ENCODE data around the gene FADS2. TPM values are rescaled to one million over a fixed set of nuclear protein-coding genes. Genes with fewer than 3 reads are reported as not detected.

Gene FADS2
- total and polyA plus RNA-seq, 10 of the 15 experiments (the other 5 are each of a cell fraction or from before 2014, with no cell fraction given), result 3.3 to 313 (median 149) TPM

GRCh38 chr11:61837411-61838005 is 9.4 kb downstream of the FADS2 start (continued):
- TF ChIP-seq MYC (IDR thresholded peaks at IDR 0.05; ENCODE audit: insufficient read depth, insufficient read length, insufficient replicate concordance, low read length, severe bottlenecking), result no peak

GRCh38 chr11:61838501-61838900 is 10.4 kb downstream of the FADS2 start:
- TF ChIP-seq MXI1 (IDR thresholded peaks at IDR 0.05; ENCODE audit: low read depth, low read length) (no peak), ZBTB40 (IDR thresholded peaks at IDR 0.05; ENCODE audit: borderline replicate concordance) (no peak), RAD51 (IDR thresholded peaks at IDR 0.05) (no peak), MTA3 (IDR thresholded peaks at IDR 0.05; ENCODE audit: borderline replicate concordance, low read length) (no peak), SRF (IDR thresholded peaks at IDR 0.05; ENCODE audit: low read depth in 2 of 2, low read length in 2 of 2) (no peak), RB1 (IDR thresholded peaks at IDR 0.05; ENCODE audit: borderline replicate concordance) (no peak), ATF2 (IDR thresholded peaks at IDR 0.05; ENCODE audit: low read length) (no peak), TARDBP (IDR thresholded peaks at IDR 0.05; ENCODE audit: borderline replicate concordance) (no peak), RAD21 (IDR thresholded peaks at IDR 0.05; ENCODE audit: insufficient read depth, low read depth, low read length) (no peak), CREM (IDR thresholded peaks at IDR 0.05; ENCODE audit: low read depth) (no peak), SIN3A (IDR thresholded peaks at IDR 0.05; ENCODE audit: low read depth, low read length) (no peak), SMC3 (IDR thresholded peaks at IDR 0.05; ENCODE audit: borderline replicate concordance, low read length) (no peak)
- intact Hi-C loops (cut with micrococcal nuclease; ENCODE audit: unreplicated experiment), result no loop called here
- no peak overlapping the region for H2AFZ ChIP-seq (ENCODE audit: control insufficient read depth, low read depth, low read length)
- in situ Hi-C loops (cut with MboI), result no loop called here
- ChIA-PET RAD21 (ENCODE audit: unreplicated experiment) (interaction anchor here (1.6 kb wide), 1 partner anchor 23 kb away, joined by 3 read pairs; no protein-coding TSS in a partner anchor), SMC1A (ENCODE audit: uncharacterized antibody, unreplicated experiment) (interaction anchor here (0.5 to 1.1 kb wide), 2 partner anchors 24 to 254 kb away, joined by 3 read pairs; no protein-coding TSS in a partner anchor), POLR2A (interaction anchor here (0.6 to 0.8 kb wide), 2 partner anchors 41 to 237 kb away, joined by 3 to 4 read pairs; no protein-coding TSS in a partner anchor), CTCF (interaction anchor here (1.1 to 1.5 kb wide), 2 partner anchors 41 to 270 kb away, joined by 3 read pairs; no protein-coding TSS in a partner anchor)
- ATAC-seq, result no peak
- no peak overlapping the region for H3K4me2 ChIP-seq (ENCODE audit: control insufficient read depth, insufficient read depth)
- no peak for FAIRE-seq
- no peaks in the 10 kb centered on the region for H3K9me3 ChIP-seq (replicated peaks; ENCODE audit: control insufficient read depth, insufficient read depth, low read length)
- peaks cover 29 to 41% of the 10 kb centered on the region in 2 experiments for H3K36me3 ChIP-seq (ENCODE audit: control insufficient read depth in 2 of 2, insufficient read depth in 2 of 2, low read length in 1 of 2)
- peaks cover 20% of the 10 kb centered on the region for H3K4me1 ChIP-seq (ENCODE audit: control insufficient read depth, insufficient read depth, low read length)
- BruUV-seq (replicated peaks), result no TSS peak
- no peak for DNase-seq (ENCODE audit: low read depth, low spot score)
- H4K20me1 ChIP-seq (ENCODE audit: control insufficient read depth, insufficient read depth), result no peaks in the 10 kb centered on the region
- H3K79me2 ChIP-seq (ENCODE audit: control insufficient read depth, insufficient read depth, low read length), result peaks cover 36% of the 10 kb centered on the region
- no peak overlapping the region for H3K4me3 ChIP-seq
- H3K27me3 ChIP-seq (replicated peaks in 1 of 2; ENCODE audit: control insufficient read depth in 2 of 2, insufficient read depth in 2 of 2, low read length in 1 of 2), result no peaks in the 10 kb centered on the region
- no peak overlapping the region for H3K27ac ChIP-seq (ENCODE audit: control insufficient read depth, insufficient read depth)
- H3K9ac ChIP-seq (ENCODE audit: control insufficient read depth, insufficient read depth, low read length), result no peak overlapping the region
- WGBS (ENCODE audit: insufficient coverage, insufficient replicate concordance, low lambda C conversion rate, missing lambda C conversion rate), result over 99% methylated on average over 5 of the region's 5 CpGs

All from GM12878 (cell line).